Psoas muscle (tissue), 8 donors: ENCODE results near the gene LHPP. TPM values are rescaled to one million over a fixed set of nuclear protein-coding genes. Genes with fewer than 3 reads are reported as not detected.
A peak's percentile ranks its signal among the peaks of the same experiment; 100 is the strongest.

ENCODE experiments used
- ATAC-seq, 4 donors: fragments of 200-7000 bp; cut with Tn5 transposase; one replicate each; pipeline ENCODE4 v1.9.1; 2020; ENCODE audit warnings: moderate library complexity in 3 of 4, mild to moderate bottlenecking in 2 of 4
- DNase-seq, 2 donors: peaks; one replicate each; pipeline ENCODE4 v3.0.0-alpha.2; 2020
- H3K27ac ChIP-seq: fragments of 200-600 bp; one replicate; pipeline ENCODE4 v1.8.0; 2022
- H3K27me3 ChIP-seq, 3 donors: fragments of 200-600 bp in 1 of 3; one replicate each; pipeline versions ENCODE4 v1.6.1 to v1.8.0; 2013 to 2022; ENCODE audit warnings: low read length in 2 of 3, mild to moderate bottlenecking in 2 of 3, moderate library complexity in 1 of 3; ENCODE audit not compliant: insufficient read depth in 3 of 3
- H3K36me3 ChIP-seq, 2 donors: fragments of 200-600 bp in 1 of 2; one replicate each; pipeline versions ENCODE4 v1.6.1 to v1.8.0; 2013 to 2022; ENCODE audit warnings: low read depth in 1 of 2, mild to moderate bottlenecking in 1 of 2, moderate library complexity in 1 of 2; ENCODE audit not compliant: insufficient read depth in 1 of 2
- H3K4me1 ChIP-seq: fragments of 200-600 bp; one replicate; pipeline ENCODE4 v1.8.0; 2022
- H3K4me3 ChIP-seq: fragments of 200-600 bp; one replicate; pipeline ENCODE4 v1.8.0; 2022; ENCODE audit warnings: mild to moderate bottlenecking
- H3K9me3 ChIP-seq: fragments of 200-600 bp; one replicate; pipeline ENCODE4 v1.8.0; 2022
- CTCF ChIP-seq: fragments of 200-600 bp; IDR thresholded peaks from one replicate; pipeline ENCODE4 v1.8.0; 2022; ENCODE audit warnings: antibody characterized with exemption
- WGBS, 3 donors: extraction: QIAGEN DNeasy Blood & Tissue Kit; methylation state at CpG; one replicate each; pipeline versions ENCODE4 v1.1.6 to v1.1.7; 2013; 5-methylcytosine and 5-hydroxymethylcytosine counted together
- intact Hi-C, 2 donors: fragments of 100-400 bp; cut with DNase I; formaldehyde crosslinking; loops; one replicate each; pipeline versions ENCODE4 v1.11.0 to v1.14.2; 2022
- polyA plus RNA-seq, 3 donors: library from polyadenylated mRNA; stranded (reverse); fragments of 200-250 nt; gene quantifications; one replicate each; pipeline ENCODE4 v1.2.3, GENCODE V29; 2013
- total RNA-seq, 4 donors: library from RNA; stranded (reverse); fragmentation: NEBNext Ultra II Directional in 2 of 4; extraction: Animal tissue kit (Norgen Biotek cat#: 25700) in 2 of 4; gene quantifications; one replicate each; pipeline versions ENCODE4 v1.2.1 to v1.2.4, GENCODE V29; 2021 to 2023
- donor health status: healthy with polysubstance abuse.
- donor health status: DM: no; HTN: no; CAD: no; lungs with moderate emphysema.
- donor health status: Bipolar disorder and iron deficiency.
- donor health status: healthy.
- donor health status: DM: yes; HTN: yes; CAD: no.
- donor health status: DM: no; HTN: no; CAD: no.
- donor health status: DM: no; HTN: no; CAD: no.
- donor health status: DM: yes; HTN: yes; CAD: no.

The LHPP gene
- total and polyA plus RNA-seq, 7 donors, result 4.7 to 12.8 (median 6.1) TPM

- no peaks in the 10 kb centered on the region for H3K4me1 ChIP-seq
- DNase-seq (peak in 1 of 2 donors; percentile 33), ATAC-seq (no peak)
- peaks cover 5% of the 10 kb centered on the region for H3K9me3 ChIP-seq
- no peak overlapping the region for H3K27ac ChIP-seq
- no peaks in the 10 kb centered on the region for H3K27me3 ChIP-seq
- intact Hi-C loops, result no loop called here
- WGBS, 3 donors, result 71 to 79% (median 77%) methylated on average over 10 of the region's 10 CpGs
- no peaks in the 10 kb centered on the region for H3K36me3 ChIP-seq
- TF ChIP-seq CTCF, result no peak
- H3K4me3 ChIP-seq, result no peak overlapping the region
Observed at GRCh38 chr10:124482236-124482800, 20.7 kb downstream of the LHPP start.

- Histone ChIP-seq H3K36me3 (no peaks in the 10 kb centered on the region), H3K4me1 (no peaks in the 10 kb centered on the region), H3K27ac (no peak overlapping the region), H3K9me3 (peaks cover 6% of the 10 kb centered on the region), H3K4me3 (no peak overlapping the region), H3K27me3 (no peaks in the 10 kb centered on the region)
- WGBS, 3 donors, result 81 to 90% (median 81%) methylated on average over 12 of the region's 12 CpGs
- DNase-seq (peak in 1 of 2 donors; percentile 31), ATAC-seq (no peak)
- intact Hi-C loops, result no loop called here
- no peak for TF ChIP-seq CTCF
Observed at GRCh38 chr10:124482876-124483275, 21.3 kb downstream of the LHPP start.

GRCh38 chr10:124484031-124484430 is 22.4 kb downstream of the LHPP start:
- Histone ChIP-seq H3K4me1 (no peaks in the 10 kb centered on the region), H3K27ac (no peak overlapping the region), H3K9me3 (peaks cover 6% of the 10 kb centered on the region), H3K4me3 (no peak overlapping the region), H3K27me3 (no peaks in the 10 kb centered on the region), H3K36me3 (peaks cover 0 to 4% of the 10 kb centered on the region in 2 donors)
- WGBS, 3 donors, result 91 to 95% (median 94%) methylated on average over 17 of the region's 17 CpGs
- DNase-seq, result peak in 1 of 2 donors; percentile 43
- ATAC-seq, result no peak
- TF ChIP-seq CTCF, result no peak
- intact Hi-C loops, result no loop called here

GRCh38 chr10:124484661-124485060 is 23.0 kb downstream of the LHPP start:
- Histone ChIP-seq H3K4me3 (no peak overlapping the region), H3K27ac (no peak overlapping the region), H3K36me3 (peaks cover 0 to 6% of the 10 kb centered on the region in 2 donors), H3K27me3 (no peaks in the 10 kb centered on the region), H3K9me3 (peaks cover 6% of the 10 kb centered on the region), H3K4me1 (no peaks in the 10 kb centered on the region)
- 76 to 80% (median 77%) methylated on average over 2 of the region's 2 CpGs for WGBS, 3 donors
- intact Hi-C loops, result no loop called here
- DNase-seq (no peak), ATAC-seq (no peak)
- no peak for TF ChIP-seq CTCF

GRCh38 chr10:124486635-124487034 is 25.0 kb downstream of the LHPP start:
- WGBS, 3 donors, result 90 to 92% (median 92%) methylated on average over 6 of the region's 6 CpGs
- Histone ChIP-seq H3K4me3 (no peak overlapping the region), H3K27ac (no peak overlapping the region), H3K4me1 (no peaks in the 10 kb centered on the region), H3K36me3 (peaks cover 0 to 6% of the 10 kb centered on the region in 2 donors), H3K9me3 (peaks cover 6% of the 10 kb centered on the region), H3K27me3 (no peaks in the 10 kb centered on the region)
- peak in 1 of 2 donors; percentile 11 for DNase-seq
- no peak for ATAC-seq
- TF ChIP-seq CTCF, result no peak
- intact Hi-C loops, result no loop called here
